ENCODE measurements around the gene REP15.
"Not testable (repeated sequence)": the region's sequence is repeated elsewhere in the genome, so short reads cannot be mapped to it uniquely, and the experiment has no call there.

Gene REP15

DNA sequence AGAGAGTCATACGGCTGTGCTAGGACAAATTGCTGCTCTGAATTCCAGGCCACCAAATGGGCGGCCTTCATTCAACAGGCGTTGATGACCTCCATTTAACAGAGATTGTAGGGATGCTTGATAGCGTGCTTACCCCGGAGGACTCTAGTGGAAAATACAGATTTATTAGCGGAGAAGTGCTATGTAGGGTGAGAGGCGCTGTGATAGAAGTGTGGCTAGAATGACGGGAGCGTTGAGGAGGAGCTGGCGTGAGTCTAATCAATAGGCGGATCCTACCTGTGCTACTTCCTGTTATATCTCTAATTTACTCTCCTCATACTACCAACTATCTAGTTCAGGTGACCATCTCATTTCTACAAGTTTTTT lies 15.1 kb downstream of the REP15 start:
- peak overlapping the region; percentile 91 for H3K27ac ChIP-seq (ENCODE audit: low read depth, low read length)

DNA sequence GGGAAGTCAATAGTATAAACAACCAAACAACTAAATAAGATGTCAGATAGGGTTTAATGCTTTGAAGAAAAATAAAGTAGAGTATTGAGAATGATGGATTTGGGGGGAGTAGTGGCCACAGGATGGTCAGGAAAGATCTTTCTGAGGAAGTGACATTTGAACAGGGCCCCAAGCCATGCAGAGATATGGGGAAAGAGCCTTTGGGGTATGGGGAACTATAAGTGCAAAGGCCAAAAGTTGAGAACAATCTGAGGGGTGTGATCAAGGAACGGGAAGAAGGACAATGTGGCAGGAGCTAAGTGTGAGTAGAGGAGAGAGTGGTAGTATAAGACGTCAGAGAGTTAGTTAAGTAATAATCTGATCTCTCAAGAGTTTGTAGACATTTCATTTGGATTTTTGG lies 15.7 kb downstream of the REP15 start:
- Histone ChIP-seq H3K4me1 (ENCODE audit: control insufficient read depth in 5 of 5, insufficient read depth in 5 of 5, low read length in 5 of 5) (peaks cover 0 to 23% (median 17%) of the 10 kb centered on the region in 5 donors), H3K4me3 (ENCODE audit: low read depth in 1 of 5, low read length in 5 of 5) (peak overlapping the region in 1 of 5 donors; percentile 98), H3K36me3 (ENCODE audit: control insufficient read depth in 5 of 5, insufficient read depth in 5 of 5, low read length in 5 of 5) (peaks cover 3 to 15% (median 10%) of the 10 kb centered on the region in 5 donors), H3K9ac (ENCODE audit: low read length in 5 of 5) (peak overlapping the region in 2 of 5 donors; percentile 16 to 97), H3K27me3 (ENCODE audit: control insufficient read depth in 5 of 5, insufficient read depth in 4 of 5, low read length in 5 of 5) (no peaks in the 10 kb centered on the region), H3K9me3 (ENCODE audit: control insufficient read depth in 5 of 5, low read length in 5 of 5) (no peaks in the 10 kb centered on the region), H3K27ac (ENCODE audit: low read depth, low read length) (no peak overlapping the region)

More for the DNA sequence above, 15.1 kb downstream of the REP15 start:
- Histone ChIP-seq H3K9ac (ENCODE audit: low read length in 5 of 5) (peak overlapping the region; percentile 86 to 99 (median 97)), H3K36me3 (ENCODE audit: control insufficient read depth in 5 of 5, insufficient read depth in 5 of 5, low read length in 5 of 5) (peaks cover 2 to 9% (median 7%) of the 10 kb centered on the region in 5 donors), H3K4me1 (ENCODE audit: control insufficient read depth in 5 of 5, insufficient read depth in 5 of 5, low read length in 5 of 5) (peaks cover 0 to 23% (median 17%) of the 10 kb centered on the region in 5 donors), H3K4me3 (ENCODE audit: low read depth in 1 of 5, low read length in 5 of 5) (peak overlapping the region; percentile 85 to 99 (median 98)), H3K27me3 (ENCODE audit: control insufficient read depth in 5 of 5, insufficient read depth in 4 of 5, low read length in 5 of 5) (no peaks in the 10 kb centered on the region), H3K9me3 (ENCODE audit: control insufficient read depth in 5 of 5, low read length in 5 of 5) (no peaks in the 10 kb centered on the region)

- Histone ChIP-seq H3K27me3 (ENCODE audit: control insufficient read depth in 5 of 5, insufficient read depth in 4 of 5, low read length in 5 of 5) (no peaks in the 10 kb centered on the region), H3K9ac (ENCODE audit: low read length in 5 of 5) (no peak overlapping the region), H3K36me3 (ENCODE audit: control insufficient read depth in 5 of 5, insufficient read depth in 5 of 5, low read length in 5 of 5) (peaks cover 31 to 49% (median 43%) of the 10 kb centered on the region in 5 donors), H3K4me3 (ENCODE audit: low read depth in 1 of 5, low read length in 5 of 5) (no peak overlapping the region), H3K9me3 (ENCODE audit: control insufficient read depth in 5 of 5, low read length in 5 of 5) (no peaks in the 10 kb centered on the region), H3K4me1 (ENCODE audit: control insufficient read depth in 5 of 5, insufficient read depth in 5 of 5, low read length in 5 of 5) (no peaks in the 10 kb centered on the region), H3K27ac (ENCODE audit: low read depth, low read length) (no peak overlapping the region)
Measured at GRCh38 chr12:27723212-27723611, 27.0 kb downstream of the REP15 start.

DNA sequence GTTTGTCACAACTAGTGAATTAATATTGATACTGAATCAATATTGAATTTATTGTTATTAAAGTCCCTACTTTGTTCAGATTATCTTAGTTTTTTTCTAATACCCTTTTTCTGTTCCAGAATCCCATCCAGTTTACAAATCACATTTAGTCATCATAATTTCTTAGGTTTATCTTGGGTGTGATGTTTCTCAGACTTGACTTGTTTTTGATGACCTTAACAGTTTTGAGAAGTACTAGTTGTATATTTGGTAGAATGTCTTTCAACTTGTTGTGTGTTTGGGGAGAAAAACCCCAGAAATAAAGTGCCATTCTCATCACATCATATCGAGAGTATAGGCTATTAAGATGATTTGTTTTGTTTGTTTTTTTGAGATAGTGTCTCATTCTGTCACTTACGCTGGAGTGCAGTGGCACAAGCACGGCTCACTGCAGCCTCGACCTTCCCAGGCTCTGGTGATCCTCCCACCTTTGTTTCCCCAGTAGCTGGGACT lies 33.9 kb downstream of the REP15 start:
- no peaks in the 10 kb centered on the region for H3K9me3 ChIP-seq (ENCODE audit: control insufficient read depth in 5 of 5, low read length in 5 of 5)
- no peak overlapping the region for H3K27ac ChIP-seq (ENCODE audit: low read depth, low read length)
- H3K4me3 ChIP-seq (ENCODE audit: low read depth in 1 of 5, low read length in 5 of 5) = no peak overlapping the region
- H3K36me3 ChIP-seq (ENCODE audit: control insufficient read depth in 5 of 5, insufficient read depth in 5 of 5, low read length in 5 of 5) = peaks cover 20 to 45% (median 25%) of the 10 kb centered on the region in 5 donors
- H3K9ac ChIP-seq (ENCODE audit: low read length in 5 of 5) = no peak overlapping the region
- H3K27me3 ChIP-seq (ENCODE audit: control insufficient read depth in 5 of 5, insufficient read depth in 4 of 5, low read length in 5 of 5) = no peaks in the 10 kb centered on the region
- H3K4me1 ChIP-seq (ENCODE audit: control insufficient read depth in 5 of 5, insufficient read depth in 5 of 5, low read length in 5 of 5) = no peaks in the 10 kb centered on the region

GRCh38 chr12:27732281-27732680 lies 36.0 kb downstream of the REP15 start:
- Histone ChIP-seq H3K36me3 (ENCODE audit: control insufficient read depth in 5 of 5, insufficient read depth in 5 of 5, low read length in 5 of 5) (peaks cover 10 to 44% (median 22%) of the 10 kb centered on the region in 5 donors), H3K4me3 (ENCODE audit: low read depth in 1 of 5, low read length in 5 of 5) (no peak overlapping the region), H3K4me1 (ENCODE audit: control insufficient read depth in 5 of 5, insufficient read depth in 5 of 5, low read length in 5 of 5) (no peaks in the 10 kb centered on the region), H3K9me3 (ENCODE audit: control insufficient read depth in 5 of 5, low read length in 5 of 5) (no peaks in the 10 kb centered on the region), H3K9ac (ENCODE audit: low read length in 5 of 5) (no peak overlapping the region), H3K27me3 (ENCODE audit: control insufficient read depth in 5 of 5, insufficient read depth in 4 of 5, low read length in 5 of 5) (no peaks in the 10 kb centered on the region), H3K27ac (ENCODE audit: low read depth, low read length) (no peak overlapping the region)

DNA sequence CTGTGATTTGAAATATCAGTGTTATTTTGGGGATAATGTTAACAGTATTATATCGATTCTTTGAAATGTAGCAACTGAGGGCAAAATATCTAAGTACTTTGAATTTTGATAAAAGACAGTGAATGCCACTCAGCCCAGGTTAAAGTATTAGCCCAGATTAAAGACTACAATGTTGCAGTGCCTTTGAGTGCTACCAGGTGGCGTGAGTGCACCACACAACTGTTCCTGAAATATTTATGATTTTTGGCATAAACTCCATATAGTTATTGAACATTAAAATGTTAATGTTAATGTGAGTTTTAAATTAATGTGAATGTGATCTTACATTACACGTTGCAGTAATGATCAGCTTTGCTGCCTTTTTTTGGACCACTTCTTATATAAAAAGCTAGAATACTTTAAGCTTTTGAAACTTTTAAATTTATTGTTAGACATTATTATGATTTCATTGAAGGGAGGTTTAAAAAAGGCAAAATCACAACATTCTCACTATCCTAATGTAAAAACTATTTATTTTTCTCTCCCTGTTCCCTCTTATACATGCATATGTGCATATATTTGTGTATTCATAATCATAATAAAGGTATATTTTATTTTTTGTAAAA lies 36.9 kb downstream of the REP15 start:
- H3K27ac ChIP-seq (ENCODE audit: low read depth, low read length) = no peak overlapping the region
- H3K27me3 ChIP-seq (ENCODE audit: control insufficient read depth in 5 of 5, insufficient read depth in 4 of 5, low read length in 5 of 5) = no peaks in the 10 kb centered on the region
- no peaks in the 10 kb centered on the region for H3K9me3 ChIP-seq (ENCODE audit: control insufficient read depth in 5 of 5, low read length in 5 of 5)
- no peaks in the 10 kb centered on the region for H3K4me1 ChIP-seq (ENCODE audit: control insufficient read depth in 5 of 5, insufficient read depth in 5 of 5, low read length in 5 of 5)
- H3K9ac ChIP-seq (ENCODE audit: low read length in 5 of 5) = no peak overlapping the region
- peaks cover 6 to 48% (median 25%) of the 10 kb centered on the region in 5 donors for H3K36me3 ChIP-seq (ENCODE audit: control insufficient read depth in 5 of 5, insufficient read depth in 5 of 5, low read length in 5 of 5)
- no peak overlapping the region for H3K4me3 ChIP-seq (ENCODE audit: low read depth in 1 of 5, low read length in 5 of 5)

DNA sequence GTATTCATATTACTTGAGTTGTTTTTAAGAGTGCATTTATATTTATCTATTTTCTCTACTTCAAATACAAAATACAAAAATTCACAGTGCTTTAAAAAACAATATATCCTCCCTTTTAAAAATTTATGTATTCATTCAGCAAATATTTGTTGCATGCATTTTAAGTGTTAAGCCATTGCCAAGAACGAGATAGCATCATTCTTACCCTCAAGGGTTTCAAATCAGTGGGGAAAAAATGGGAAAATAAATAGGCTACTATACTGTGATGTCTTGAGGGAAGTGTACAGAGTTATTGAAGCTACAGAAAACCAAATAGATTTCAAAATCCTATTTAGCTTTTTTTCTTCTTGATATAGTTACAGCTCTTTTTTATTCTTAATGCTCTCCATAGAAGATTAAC lies 37.5 kb downstream of the REP15 start:
- Histone ChIP-seq H3K4me3 (ENCODE audit: low read depth in 1 of 5, low read length in 5 of 5) (no peak overlapping the region), H3K27ac (ENCODE audit: low read depth, low read length) (no peak overlapping the region), H3K36me3 (ENCODE audit: control insufficient read depth in 5 of 5, insufficient read depth in 5 of 5, low read length in 5 of 5) (peaks cover 6 to 47% (median 30%) of the 10 kb centered on the region in 5 donors), H3K4me1 (ENCODE audit: control insufficient read depth in 5 of 5, insufficient read depth in 5 of 5, low read length in 5 of 5) (no peaks in the 10 kb centered on the region), H3K9ac (ENCODE audit: low read length in 5 of 5) (no peak overlapping the region), H3K9me3 (ENCODE audit: control insufficient read depth in 5 of 5, low read length in 5 of 5) (no peaks in the 10 kb centered on the region), H3K27me3 (ENCODE audit: control insufficient read depth in 5 of 5, insufficient read depth in 4 of 5, low read length in 5 of 5) (no peaks in the 10 kb centered on the region)

DNA sequence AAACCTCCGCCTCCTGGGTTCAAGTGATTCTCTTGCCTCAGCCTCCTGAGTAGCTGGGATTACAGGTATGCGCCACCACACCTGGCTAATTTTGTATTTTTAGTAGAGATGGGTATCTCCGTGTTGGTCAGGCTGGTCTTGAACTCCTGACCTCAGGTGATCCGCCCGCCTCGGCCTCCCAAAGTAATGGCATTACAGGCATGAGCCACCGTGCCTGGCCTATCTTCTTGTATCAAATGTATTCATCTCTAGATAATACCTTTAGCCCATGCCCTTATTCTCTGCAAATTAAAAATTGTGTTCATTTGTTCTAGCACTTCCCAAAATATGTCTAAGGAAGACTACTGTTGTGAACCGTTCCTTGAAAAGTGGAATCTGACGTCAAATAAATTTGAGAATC lies 38.1 kb downstream of the REP15 start:
- H3K4me1 ChIP-seq (ENCODE audit: control insufficient read depth in 5 of 5, insufficient read depth in 5 of 5, low read length in 5 of 5); H3K27ac ChIP-seq (ENCODE audit: low read depth, low read length); H3K27me3 ChIP-seq (ENCODE audit: control insufficient read depth in 5 of 5, insufficient read depth in 4 of 5, low read length in 5 of 5); H3K9ac ChIP-seq (ENCODE audit: low read length in 5 of 5); H3K9me3 ChIP-seq (ENCODE audit: control insufficient read depth in 5 of 5, low read length in 5 of 5); H3K4me3 ChIP-seq (ENCODE audit: low read depth in 1 of 5, low read length in 5 of 5): not testable (repeated sequence)
- H3K36me3 ChIP-seq (ENCODE audit: control insufficient read depth in 5 of 5, insufficient read depth in 5 of 5, low read length in 5 of 5) = peaks cover 9 to 49% (median 31%) of the 10 kb centered on the region in 5 donors

DNA sequence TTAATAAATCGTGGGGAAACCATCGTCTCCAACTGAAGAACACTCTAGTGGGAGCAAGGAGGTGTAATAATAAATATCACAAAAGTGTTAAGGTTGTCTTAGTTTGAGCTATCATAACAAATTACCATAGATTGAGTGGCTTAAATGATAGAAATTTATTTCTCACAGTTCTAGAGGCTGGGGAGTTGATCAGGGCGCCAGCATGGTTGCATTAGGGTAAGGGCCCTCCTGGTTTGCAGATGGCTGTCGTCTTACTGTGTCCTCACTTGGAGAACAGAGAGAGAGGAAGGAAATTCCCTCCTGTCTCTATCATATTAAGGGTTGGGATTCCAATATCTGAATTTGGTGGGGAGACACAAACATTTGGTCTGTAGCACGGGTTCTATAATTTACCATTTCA lies 47.4 kb downstream of the REP15 start:
- peaks cover 0 to 4% (median 0%) of the 10 kb centered on the region in 5 donors for H3K4me1 ChIP-seq (ENCODE audit: control insufficient read depth in 5 of 5, insufficient read depth in 5 of 5, low read length in 5 of 5)
- H3K27me3 ChIP-seq (ENCODE audit: control insufficient read depth in 5 of 5, insufficient read depth in 4 of 5, low read length in 5 of 5) = no peaks in the 10 kb centered on the region
- no peak overlapping the region for H3K4me3 ChIP-seq (ENCODE audit: low read depth in 1 of 5, low read length in 5 of 5)
- peaks cover 17 to 37% (median 36%) of the 10 kb centered on the region in 5 donors for H3K36me3 ChIP-seq (ENCODE audit: control insufficient read depth in 5 of 5, insufficient read depth in 5 of 5, low read length in 5 of 5)
- H3K9ac ChIP-seq (ENCODE audit: low read length in 5 of 5) = no peak overlapping the region
- H3K9me3 ChIP-seq (ENCODE audit: control insufficient read depth in 5 of 5, low read length in 5 of 5) = no peaks in the 10 kb centered on the region
- H3K27ac ChIP-seq (ENCODE audit: low read depth, low read length) = no peak overlapping the region

GRCh38 chr12:27745734-27746133 lies 49.5 kb downstream of the REP15 start:
- H3K36me3 ChIP-seq (ENCODE audit: control insufficient read depth in 5 of 5, insufficient read depth in 5 of 5, low read length in 5 of 5) = peaks cover 7 to 26% (median 19%) of the 10 kb centered on the region in 5 donors
- H3K9ac ChIP-seq (ENCODE audit: low read length in 5 of 5); H3K27ac ChIP-seq (ENCODE audit: low read depth, low read length); H3K27me3 ChIP-seq (ENCODE audit: control insufficient read depth in 5 of 5, insufficient read depth in 4 of 5, low read length in 5 of 5); H3K4me3 ChIP-seq (ENCODE audit: low read depth in 1 of 5, low read length in 5 of 5); H3K9me3 ChIP-seq (ENCODE audit: control insufficient read depth in 5 of 5, low read length in 5 of 5); H3K4me1 ChIP-seq (ENCODE audit: control insufficient read depth in 5 of 5, insufficient read depth in 5 of 5, low read length in 5 of 5): not testable (repeated sequence)

Data from subcutaneous abdominal adipose tissue (tissue), 5 donors.